ENCODE results near the gene ZDHHC7.

The ZDHHC7 gene, protein sequence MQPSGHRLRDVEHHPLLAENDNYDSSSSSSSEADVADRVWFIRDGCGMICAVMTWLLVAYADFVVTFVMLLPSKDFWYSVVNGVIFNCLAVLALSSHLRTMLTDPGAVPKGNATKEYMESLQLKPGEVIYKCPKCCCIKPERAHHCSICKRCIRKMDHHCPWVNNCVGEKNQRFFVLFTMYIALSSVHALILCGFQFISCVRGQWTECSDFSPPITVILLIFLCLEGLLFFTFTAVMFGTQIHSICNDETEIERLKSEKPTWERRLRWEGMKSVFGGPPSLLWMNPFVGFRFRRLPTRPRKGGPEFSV

GRCh38 chr16:85010931-85011845, at the start of gene ZDHHC7:
TSS of gene ZDHHC7 (minus strand) at chr16:85011535. CDS start at chr16:84990618, 20,917 bp downstream.
- in situ Hi-C loops (cut with HindIII; ENCODE audit: low sequenced_read_pairs), result loop anchor here (5.0 kb wide), 1 partner anchor 84 kb away; no protein-coding TSS in a partner anchor

DNA sequence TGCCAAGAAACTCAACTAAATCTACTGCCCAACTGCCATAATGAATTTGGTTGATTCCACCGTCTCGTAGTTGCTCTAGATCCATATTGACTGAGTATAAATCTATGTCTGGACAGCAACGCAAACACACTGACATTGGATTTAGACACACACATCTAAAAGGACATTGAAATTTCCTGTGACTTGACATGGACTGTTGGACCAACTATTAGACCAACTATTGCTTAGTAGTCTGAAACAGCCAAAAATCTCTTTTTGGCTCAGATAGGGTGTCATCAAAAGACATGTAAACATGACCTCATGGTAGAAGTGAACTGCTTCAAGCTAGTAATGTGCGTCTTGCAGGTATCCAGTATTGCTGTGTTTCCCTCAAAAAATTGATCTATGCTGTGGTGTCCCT, 47.6 kb upstream of the ZDHHC7 start:
- in situ Hi-C loops (cut with HindIII; ENCODE audit: low sequenced_read_pairs), result no loop called here

DNA sequence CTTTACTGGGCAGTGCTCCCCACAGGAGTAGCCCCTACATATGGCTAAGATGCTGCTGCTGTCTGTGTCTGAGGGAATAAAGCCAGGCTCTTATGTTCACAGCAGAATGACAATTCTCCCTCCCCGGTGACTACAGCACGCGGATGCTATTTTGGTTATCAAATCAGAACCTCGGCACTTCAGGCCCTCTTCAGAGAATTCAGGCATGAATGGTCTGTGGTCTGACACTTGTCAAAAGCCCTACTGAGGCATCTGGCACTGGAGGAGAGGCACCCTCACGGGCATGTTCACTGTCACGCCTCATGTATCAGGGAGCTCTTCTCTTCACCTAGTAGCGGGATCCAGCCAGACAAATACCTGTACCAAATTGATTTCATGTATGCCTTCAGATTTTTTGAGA, 46.6 kb upstream of the ZDHHC7 start:
- in situ Hi-C loops (cut with HindIII; ENCODE audit: low sequenced_read_pairs), result no loop called here

- in situ Hi-C loops (cut with HindIII; ENCODE audit: low sequenced_read_pairs), result no loop called here
These were observed 46.0 kb upstream of the ZDHHC7 start for GRCh38 chr16:85057212-85057889.

GRCh38 chr16:85056211-85056748, 44.9 kb upstream of the ZDHHC7 start:
- in situ Hi-C loops (cut with HindIII; ENCODE audit: low sequenced_read_pairs), result no loop called here

DNA sequence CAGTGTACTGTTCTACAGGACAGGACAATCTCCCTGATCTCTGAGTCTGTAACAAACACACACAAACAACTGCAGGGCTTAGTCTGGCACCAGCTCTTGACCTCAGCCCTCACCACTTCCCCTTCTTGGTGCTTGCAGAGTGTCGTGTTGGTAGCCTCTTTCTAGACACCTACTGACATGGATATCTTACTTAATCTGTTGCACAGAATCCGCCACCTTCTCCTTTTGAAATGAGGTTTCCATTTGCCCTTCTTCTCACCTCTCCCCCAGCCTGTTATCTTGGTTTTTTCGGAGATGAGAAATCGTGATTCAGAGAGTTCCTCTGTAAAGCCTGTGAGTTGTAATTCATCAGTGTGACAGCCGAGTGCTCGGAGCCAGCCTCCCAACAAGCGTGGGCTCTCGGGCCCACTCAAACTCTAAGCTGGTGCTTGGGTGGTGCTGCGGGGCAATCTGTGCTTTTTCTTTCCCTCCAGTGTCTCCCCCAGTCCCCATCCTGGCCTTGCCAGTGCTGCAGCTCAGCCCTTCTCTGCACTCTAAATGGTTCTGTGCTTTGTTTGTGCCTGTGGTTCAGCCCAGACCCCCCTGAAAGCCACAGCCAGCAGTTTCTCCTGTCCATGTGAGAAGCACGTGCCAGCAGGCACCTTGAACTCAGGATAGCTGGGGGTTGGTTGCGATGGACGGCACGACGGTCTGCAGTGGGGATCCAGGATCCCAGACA, 44.3 kb upstream of the ZDHHC7 start:
- in situ Hi-C loops (cut with HindIII; ENCODE audit: low sequenced_read_pairs), result no loop called here

DNA sequence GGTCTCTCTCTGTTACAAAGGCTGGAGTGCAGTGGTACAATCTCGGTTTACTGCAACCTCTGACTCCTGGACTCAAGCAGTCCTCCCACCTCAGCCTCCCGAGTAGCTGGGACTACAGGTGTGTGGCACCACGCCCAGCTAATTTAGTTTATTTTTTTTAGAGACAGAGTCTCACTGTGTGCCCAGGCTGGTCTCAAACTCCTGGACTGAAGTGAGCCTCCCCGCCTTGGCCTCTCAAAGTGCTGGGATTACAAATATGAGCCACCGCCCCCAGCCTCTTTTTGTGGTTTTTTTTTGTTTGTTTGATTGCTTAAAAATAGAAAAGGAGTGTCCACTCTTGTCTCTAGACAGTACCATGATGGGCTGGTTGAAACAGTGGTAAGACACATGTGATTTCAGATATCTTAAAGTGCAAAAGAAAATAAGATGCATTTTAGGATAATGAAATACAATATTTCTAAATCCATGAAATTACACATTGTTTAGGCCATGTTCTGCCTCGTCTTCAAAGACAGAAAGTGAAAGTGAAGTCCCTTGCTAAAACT, 43.7 kb upstream of the ZDHHC7 start:
- in situ Hi-C loops (cut with HindIII; ENCODE audit: low sequenced_read_pairs), result loop anchor here (5.0 kb wide), 1 partner anchor 78 kb away; no protein-coding TSS in a partner anchor

DNA sequence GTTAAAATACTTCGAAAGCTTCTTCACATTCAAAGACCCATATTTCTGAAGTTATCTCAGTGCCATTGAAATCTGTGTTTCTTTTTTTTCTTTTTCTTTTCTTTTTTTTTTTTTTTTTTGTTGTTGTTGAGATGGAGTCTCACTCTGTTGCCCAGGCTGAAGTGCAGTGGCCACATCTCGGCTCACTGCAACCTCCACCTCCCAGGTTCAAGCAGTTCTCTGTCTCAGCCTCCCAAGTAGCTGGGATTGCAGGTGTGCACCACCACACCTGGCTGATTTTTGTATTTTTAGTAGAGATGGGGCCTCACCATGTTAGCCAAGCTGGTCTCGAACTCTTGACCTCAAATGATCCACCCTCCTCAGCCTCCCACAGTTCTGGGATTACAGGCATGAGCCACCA, 43.0 kb upstream of the ZDHHC7 start:
- in situ Hi-C loops (cut with HindIII; ENCODE audit: low sequenced_read_pairs), result loop anchor here (5.0 kb wide), 1 partner anchor 77 kb away; no protein-coding TSS in a partner anchor

- in situ Hi-C loops (cut with HindIII; ENCODE audit: low sequenced_read_pairs), result loop anchor here (5.0 kb wide), 1 partner anchor 75 kb away; no protein-coding TSS in a partner anchor
These were observed 41.2 kb upstream of the ZDHHC7 start for GRCh38 chr16:85052536-85052935.

DNA sequence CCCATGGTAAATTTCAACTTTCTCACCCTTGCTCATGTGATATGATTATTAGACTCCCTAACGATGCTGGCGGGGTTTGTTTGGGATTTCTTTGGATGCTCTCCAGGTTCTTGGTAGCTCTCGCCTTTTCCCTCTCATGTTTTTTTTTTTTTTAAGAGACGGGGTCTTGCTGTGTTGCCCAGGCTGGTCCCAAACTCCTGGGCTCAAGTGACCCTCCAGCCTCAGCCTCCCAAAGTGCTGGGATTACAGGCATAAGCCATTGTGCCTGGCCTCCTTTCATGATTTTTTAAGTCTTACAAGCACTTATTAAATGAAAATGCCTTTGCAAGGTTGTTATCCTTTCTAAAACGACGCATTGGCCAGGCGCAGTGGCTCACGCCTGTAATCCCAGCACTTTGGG, 40.3 kb upstream of the ZDHHC7 start:
- in situ Hi-C loops (cut with HindIII; ENCODE audit: low sequenced_read_pairs), result loop anchor here (5.0 kb wide), 1 partner anchor 74 kb away; no protein-coding TSS in a partner anchor

DNA sequence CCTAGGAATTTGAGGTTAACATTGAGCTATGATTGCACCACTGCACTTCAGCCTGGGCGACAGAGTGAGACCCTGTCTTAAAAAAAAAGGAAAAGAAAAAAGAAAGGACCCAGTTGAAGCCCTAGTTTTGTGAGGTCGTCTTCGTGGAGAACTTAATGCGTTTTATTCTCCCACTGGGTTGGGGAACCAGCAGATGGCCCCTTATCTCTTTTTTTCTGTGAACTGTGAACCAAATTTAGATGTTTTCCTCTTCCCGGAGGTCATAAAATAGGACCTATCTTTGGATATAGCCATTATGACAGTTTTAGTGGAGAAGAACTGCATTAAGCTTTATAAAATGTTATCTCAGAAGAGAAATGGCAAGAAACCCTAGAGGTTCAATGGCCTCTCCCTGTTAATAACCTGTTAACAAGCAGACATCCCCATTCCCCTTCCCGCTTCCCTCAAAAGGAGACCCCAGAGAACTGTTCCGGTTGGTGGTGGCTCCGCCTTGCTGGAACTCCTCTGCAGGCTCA, 39.8 kb upstream of the ZDHHC7 start:
- in situ Hi-C loops (cut with HindIII; ENCODE audit: low sequenced_read_pairs), result loop anchor here (5.0 kb wide), 1 partner anchor 74 kb away; no protein-coding TSS in a partner anchor

GRCh38 chr16:85049706-85050305, 38.5 kb upstream of the ZDHHC7 start:
- in situ Hi-C loops (cut with HindIII; ENCODE audit: low sequenced_read_pairs), result loop anchor here (5.0 kb wide), 1 partner anchor 73 kb away; no protein-coding TSS in a partner anchor

GRCh38 chr16:85048921-85049562, 37.7 kb upstream of the ZDHHC7 start:
- in situ Hi-C loops (cut with HindIII; ENCODE audit: low sequenced_read_pairs), result no loop called here

GRCh38 chr16:85047867-85048455, 36.6 kb upstream of the ZDHHC7 start:
- in situ Hi-C loops (cut with HindIII; ENCODE audit: low sequenced_read_pairs), result no loop called here

DNA sequence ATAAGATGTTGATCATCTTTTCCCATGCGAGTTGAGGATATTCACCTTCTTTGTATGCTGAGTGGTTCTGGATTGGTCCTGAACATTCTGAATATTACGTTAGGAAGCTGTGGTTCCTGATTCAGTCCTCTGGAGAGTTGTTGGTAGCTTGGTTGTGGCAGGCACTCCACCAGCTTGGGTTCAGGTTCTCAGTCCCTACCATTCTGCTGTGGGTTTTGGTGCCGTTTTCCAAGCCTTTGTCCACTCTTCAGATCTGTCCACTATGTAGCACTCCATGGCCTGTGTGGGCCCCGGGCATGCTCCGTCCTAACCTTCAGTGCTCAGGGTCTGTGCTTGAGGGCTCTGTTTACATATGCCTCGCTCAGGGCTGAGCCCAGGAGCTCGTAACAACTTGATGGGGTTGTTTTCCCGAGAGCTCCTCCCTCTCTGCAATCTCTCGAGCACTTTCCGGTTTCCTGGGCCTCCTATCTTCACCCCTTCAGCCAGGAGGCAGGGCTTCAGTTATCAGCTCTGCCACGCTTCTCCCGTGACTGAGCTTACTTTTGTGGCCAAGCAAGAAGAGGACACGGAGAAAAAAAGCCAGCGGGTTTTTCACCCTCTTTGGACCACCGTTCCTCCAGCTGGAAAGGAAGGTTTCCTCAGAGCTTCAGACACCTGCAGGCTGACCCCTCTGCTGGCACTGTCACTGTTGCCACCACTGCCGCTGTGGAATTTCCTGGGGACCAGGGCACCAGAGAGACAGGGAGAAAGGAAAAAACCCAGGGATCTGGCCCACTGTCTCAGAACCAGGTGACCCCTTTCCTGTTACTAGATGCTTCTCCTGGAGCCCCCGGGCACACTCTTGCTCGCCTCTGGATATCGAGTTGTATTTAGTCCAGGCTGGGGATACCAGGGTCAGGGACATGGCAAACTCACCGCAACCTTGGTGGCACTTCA, 35.9 kb upstream of the ZDHHC7 start:
- in situ Hi-C loops (cut with HindIII; ENCODE audit: low sequenced_read_pairs), result no loop called here

DNA sequence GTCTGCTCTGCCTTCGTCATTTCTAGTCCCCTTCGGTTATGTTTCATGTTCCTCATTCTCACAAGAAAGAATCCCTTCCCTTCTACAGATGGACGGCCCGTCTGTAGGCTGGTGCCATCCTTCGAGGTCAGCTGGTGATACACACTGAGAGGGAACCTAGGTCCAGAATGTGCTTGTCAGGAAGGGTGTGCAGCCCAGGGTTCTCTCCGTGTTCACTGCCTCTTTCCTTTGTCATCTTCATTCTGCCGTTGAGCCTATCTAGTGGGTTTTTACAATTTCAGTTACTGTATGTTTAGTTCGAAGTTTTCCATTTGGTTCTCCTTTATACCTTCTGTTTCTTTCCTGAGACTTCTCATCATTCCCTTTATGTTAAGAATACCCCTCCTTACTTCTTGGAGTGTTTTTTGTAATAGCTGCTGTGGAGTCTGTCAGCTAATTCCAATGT, 35.2 kb upstream of the ZDHHC7 start:
- in situ Hi-C loops (cut with HindIII; ENCODE audit: low sequenced_read_pairs), result no loop called here

Measured in endothelial cell of hepatic sinusoid (primary cell).